ENCODE data around the gene CPNE4. TPM values are rescaled to one million over a fixed set of nuclear protein-coding genes. Genes with fewer than 3 reads are reported as not detected.

CPNE4 gene
- total RNA-seq, 1 donor from 2014 or later = 2.7 TPM

- Mint-ChIP-seq H3K36me3 (ENCODE audit: unreplicated experiment) (no peaks in the 10 kb centered on the region), H3K4me3 (ENCODE audit: unreplicated experiment) (no peak overlapping the region), H3K4me1 (ENCODE audit: low read depth, unreplicated experiment) (peaks cover 3% of the 10 kb centered on the region), H3K9me3 (ENCODE audit: unreplicated experiment) (no peaks in the 10 kb centered on the region), H3K27ac (ENCODE audit: unreplicated experiment) (no peak overlapping the region), H3K27me3 (ENCODE audit: unreplicated experiment) (peaks cover 2% of the 10 kb centered on the region)
- no peak for DNase-seq
- no peak for TF ChIP-seq CTCF (IDR thresholded peaks at IDR 0.05; ENCODE audit: partially characterized antibody, unreplicated experiment)
These were observed 223.3 kb downstream of the CPNE4 start for GRCh38 chr3:131811481-131811880.

GRCh38 chr3:131807822-131808221 is 227.0 kb downstream of the CPNE4 start:
- H3K9me3 Mint-ChIP-seq (ENCODE audit: unreplicated experiment) = no peaks in the 10 kb centered on the region
- no peak for DNase-seq
- no peak overlapping the region for H3K27ac Mint-ChIP-seq (ENCODE audit: unreplicated experiment)
- peaks cover 3% of the 10 kb centered on the region for H3K4me1 Mint-ChIP-seq (ENCODE audit: low read depth, unreplicated experiment)
- H3K27me3 Mint-ChIP-seq (ENCODE audit: unreplicated experiment) = peaks cover 2% of the 10 kb centered on the region
- TF ChIP-seq CTCF (IDR thresholded peaks at IDR 0.05; ENCODE audit: partially characterized antibody, unreplicated experiment) = no peak
- H3K36me3 Mint-ChIP-seq (ENCODE audit: unreplicated experiment) = no peaks in the 10 kb centered on the region
- no peak overlapping the region for H3K4me3 Mint-ChIP-seq (ENCODE audit: unreplicated experiment)

GRCh38 chr3:131806736-131807135 is 228.1 kb downstream of the CPNE4 start:
- Mint-ChIP-seq H3K27ac (ENCODE audit: unreplicated experiment) (no peak overlapping the region), H3K36me3 (ENCODE audit: unreplicated experiment) (no peaks in the 10 kb centered on the region), H3K4me1 (ENCODE audit: low read depth, unreplicated experiment) (no peaks in the 10 kb centered on the region), H3K27me3 (ENCODE audit: unreplicated experiment) (peaks cover 2% of the 10 kb centered on the region), H3K4me3 (ENCODE audit: unreplicated experiment) (no peak overlapping the region), H3K9me3 (ENCODE audit: unreplicated experiment) (no peaks in the 10 kb centered on the region)
- no peak for TF ChIP-seq CTCF (IDR thresholded peaks at IDR 0.05; ENCODE audit: partially characterized antibody, unreplicated experiment)
- no peak for DNase-seq

- H3K4me1 Mint-ChIP-seq (ENCODE audit: low read depth, unreplicated experiment) = no peaks in the 10 kb centered on the region
- DNase-seq = no peak
- no peaks in the 10 kb centered on the region for H3K36me3 Mint-ChIP-seq (ENCODE audit: unreplicated experiment)
- no peaks in the 10 kb centered on the region for H3K27me3 Mint-ChIP-seq (ENCODE audit: unreplicated experiment)
- H3K9me3 Mint-ChIP-seq (ENCODE audit: unreplicated experiment) = no peaks in the 10 kb centered on the region
- H3K27ac Mint-ChIP-seq (ENCODE audit: unreplicated experiment) = no peak overlapping the region
- no peak for TF ChIP-seq CTCF (IDR thresholded peaks at IDR 0.05; ENCODE audit: partially characterized antibody, unreplicated experiment)
- no peak overlapping the region for H3K4me3 Mint-ChIP-seq (ENCODE audit: unreplicated experiment)
These were observed 230.2 kb downstream of the CPNE4 start for GRCh38 chr3:131804565-131805133.

GRCh38 chr3:131803113-131803512 is 231.7 kb downstream of the CPNE4 start:
- Mint-ChIP-seq H3K4me3 (ENCODE audit: unreplicated experiment) (no peak overlapping the region), H3K27me3 (ENCODE audit: unreplicated experiment) (no peaks in the 10 kb centered on the region), H3K9me3 (ENCODE audit: unreplicated experiment) (no peaks in the 10 kb centered on the region), H3K36me3 (ENCODE audit: unreplicated experiment) (no peaks in the 10 kb centered on the region), H3K27ac (ENCODE audit: unreplicated experiment) (no peak overlapping the region), H3K4me1 (ENCODE audit: low read depth, unreplicated experiment) (no peaks in the 10 kb centered on the region)
- no peak for DNase-seq
- TF ChIP-seq CTCF (IDR thresholded peaks at IDR 0.05; ENCODE audit: partially characterized antibody, unreplicated experiment) = no peak

All from glutamatergic neuron (in vitro differentiated cells).